Endodermal cell (in vitro differentiated cells): ENCODE measurements around the gene GPT2. TPM values are rescaled to one million over a fixed set of nuclear protein-coding genes. Genes with fewer than 3 reads are reported as not detected.
"Not testable (repeated sequence)": the region's sequence is repeated elsewhere in the genome, so short reads cannot be mapped to it uniquely, and the experiment has no call there.

Experiments used
- DNase-seq: peaks from one replicate; pipeline ENCODE4 v3.0.0-alpha.2; 2017
- H3K27ac ChIP-seq: 2 replicates; pipeline ENCODE4 v1.5.1; 2013; ENCODE audit warnings: mild to moderate bottlenecking, low read depth, low read length, moderate library complexity
- H3K27me3 ChIP-seq: 2 replicates; pipeline ENCODE4 v1.6.1; 2013; ENCODE audit warnings: mild to moderate bottlenecking, low read length, moderate library complexity; ENCODE audit not compliant: insufficient read depth, control insufficient read depth, poor library complexity, severe bottlenecking
- H3K36me3 ChIP-seq: 2 replicates; pipeline ENCODE4 v1.7.0; 2013; ENCODE audit warnings: mild to moderate bottlenecking, low read length, moderate library complexity; ENCODE audit not compliant: control insufficient read depth, insufficient read depth
- H3K4me1 ChIP-seq: one replicate; pipeline ENCODE4 v1.7.0; 2013; ENCODE audit warnings: low read length; ENCODE audit not compliant: control insufficient read depth, insufficient read depth
- H3K4me3 ChIP-seq: 2 replicates; pipeline ENCODE4 v1.5.1; 2013; ENCODE audit warnings: mild to moderate bottlenecking, low read length, moderate library complexity
- H3K9ac ChIP-seq: 2 replicates; pipeline ENCODE4 v1.6.1; 2013; ENCODE audit warnings: mild to moderate bottlenecking, low read length, moderate library complexity; ENCODE audit not compliant: poor library complexity, severe bottlenecking; ENCODE audit errors: extremely low read depth
- H3K9me3 ChIP-seq: 2 replicates; pipeline ENCODE4 v1.6.1; 2013; ENCODE audit warnings: mild to moderate bottlenecking, low read length, moderate library complexity; ENCODE audit not compliant: control insufficient read depth
- H3K27ac Mint-ChIP-seq: 2 replicates; pipeline ENCODE4 v1.8.0; 2020; ENCODE audit warnings: mixed read lengths
- H3K27me3 Mint-ChIP-seq: 2 replicates; pipeline ENCODE4 v1.8.0; 2021; ENCODE audit warnings: mild to moderate bottlenecking, mixed read lengths; ENCODE audit not compliant: insufficient read depth
- H3K36me3 Mint-ChIP-seq: 2 replicates; pipeline ENCODE4 v1.8.0; 2020; ENCODE audit warnings: low read depth, mixed read lengths
- H3K4me1 Mint-ChIP-seq: 2 replicates; pipeline ENCODE4 v1.8.0; 2020; ENCODE audit warnings: mixed read lengths
- H3K4me3 Mint-ChIP-seq: 2 replicates; pipeline ENCODE4 v1.8.0; 2020; ENCODE audit warnings: mild to moderate bottlenecking, moderate library complexity, mixed read lengths
- H3K9me3 Mint-ChIP-seq: 2 replicates; pipeline ENCODE4 v1.8.0; 2020; ENCODE audit warnings: mild to moderate bottlenecking, mixed read lengths
- WGBS, 2 experiments: methylation state at CpG; one replicate each; pipeline versions ENCODE4 v1.1.5 to v1.1.7; 2013; ENCODE audit warnings: missing lambda C conversion rate in 2 of 2, mixed read lengths in 1 of 2; ENCODE audit not compliant: insufficient coverage in 1 of 2, insufficient read length in 1 of 2; 5-methylcytosine and 5-hydroxymethylcytosine counted together
- total RNA-seq, 2 donors: library from RNA; stranded (reverse); fragmentation: NEBNext Ultra II Directional in 1 of 2; extraction: Animal tissue kit (Norgen Biotek cat#: 25700) in 1 of 2; gene quantifications; 2 replicates in 1 of 2; 3 replicates in 1 of 2; pipeline ENCODE4 v1.2.1, GENCODE V29; 2021
- TF ChIP-seq, protein P1 (sequence below): fragments of 200-600 bp; sonication (generic); conservative IDR thresholded peaks from 2 replicates; pipeline ENCODE4 v1.5.0; 2021; ENCODE audit warnings: antibody characterized with exemption, mild to moderate bottlenecking

The GPT2 gene
- total RNA-seq, 2 donors from 2014 or later = 44.1 to 65.5 TPM

DNA sequence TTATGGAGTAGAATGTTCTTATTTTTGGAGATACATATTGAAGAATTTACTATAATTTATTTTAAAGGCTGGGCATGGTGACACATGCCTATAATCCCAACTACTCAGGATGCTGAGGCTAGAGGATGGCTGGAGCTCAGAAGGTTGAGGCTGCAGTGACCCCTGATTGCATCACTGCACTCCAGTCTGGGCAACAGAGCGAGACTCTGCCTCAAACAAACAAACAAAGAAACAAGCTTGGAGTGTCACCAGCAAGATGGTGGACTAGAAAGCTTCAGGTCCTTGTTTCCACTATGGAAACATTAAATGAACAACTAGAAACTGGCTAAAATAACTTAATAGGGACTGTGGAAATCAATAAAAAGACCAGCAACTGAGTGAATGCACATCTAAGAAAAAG, 17.9 kb upstream of the GPT2 start:
- WGBS, 2 experiments = 72 to 100% methylated on average over 1 of the region's 1 CpG
- H3K36me3 Mint-ChIP-seq = no peaks in the 10 kb centered on the region
- Histone ChIP-seq H3K27ac (no peak overlapping the region), H3K27me3 (no peaks in the 10 kb centered on the region), H3K9me3 (no peaks in the 10 kb centered on the region), H3K4me1 (no peaks in the 10 kb centered on the region), H3K36me3 (no peaks in the 10 kb centered on the region), H3K4me3 (no peak overlapping the region), H3K9ac (no peak overlapping the region)
- peaks cover 5% of the 10 kb centered on the region for H3K4me1 Mint-ChIP-seq
- TF ChIP-seq, protein P1, sequence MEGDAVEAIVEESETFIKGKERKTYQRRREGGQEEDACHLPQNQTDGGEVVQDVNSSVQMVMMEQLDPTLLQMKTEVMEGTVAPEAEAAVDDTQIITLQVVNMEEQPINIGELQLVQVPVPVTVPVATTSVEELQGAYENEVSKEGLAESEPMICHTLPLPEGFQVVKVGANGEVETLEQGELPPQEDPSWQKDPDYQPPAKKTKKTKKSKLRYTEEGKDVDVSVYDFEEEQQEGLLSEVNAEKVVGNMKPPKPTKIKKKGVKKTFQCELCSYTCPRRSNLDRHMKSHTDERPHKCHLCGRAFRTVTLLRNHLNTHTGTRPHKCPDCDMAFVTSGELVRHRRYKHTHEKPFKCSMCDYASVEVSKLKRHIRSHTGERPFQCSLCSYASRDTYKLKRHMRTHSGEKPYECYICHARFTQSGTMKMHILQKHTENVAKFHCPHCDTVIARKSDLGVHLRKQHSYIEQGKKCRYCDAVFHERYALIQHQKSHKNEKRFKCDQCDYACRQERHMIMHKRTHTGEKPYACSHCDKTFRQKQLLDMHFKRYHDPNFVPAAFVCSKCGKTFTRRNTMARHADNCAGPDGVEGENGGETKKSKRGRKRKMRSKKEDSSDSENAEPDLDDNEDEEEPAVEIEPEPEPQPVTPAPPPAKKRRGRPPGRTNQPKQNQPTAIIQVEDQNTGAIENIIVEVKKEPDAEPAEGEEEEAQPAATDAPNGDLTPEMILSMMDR = no peak
- no peak for DNase-seq
- H3K27ac Mint-ChIP-seq = no peak overlapping the region
- H3K4me3 Mint-ChIP-seq = no peak overlapping the region
- H3K27me3 Mint-ChIP-seq = no peaks in the 10 kb centered on the region
- peaks cover 25% of the 10 kb centered on the region for H3K9me3 Mint-ChIP-seq

DNA sequence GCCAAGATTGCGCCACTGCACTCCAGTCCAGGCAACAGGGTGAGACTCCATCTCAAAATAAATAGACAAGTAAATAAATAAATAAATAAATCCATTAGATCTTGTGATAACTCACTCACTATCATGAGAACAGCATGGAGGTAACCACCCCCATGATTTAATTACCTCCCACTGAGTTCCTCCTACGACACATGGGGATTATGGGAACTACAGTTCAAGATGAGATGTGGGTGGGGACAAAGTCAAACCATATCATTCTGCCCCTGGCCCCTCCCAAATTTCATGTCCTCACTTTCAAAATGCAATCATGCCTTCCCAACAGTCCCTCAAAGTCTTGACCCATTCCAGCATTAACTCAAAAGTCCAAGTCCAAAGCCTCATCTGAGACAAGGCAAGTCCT, 16.7 kb upstream of the GPT2 start:
- not testable (repeated sequence) for H3K4me1 ChIP-seq, H3K9me3 ChIP-seq, H3K36me3 ChIP-seq, H3K9ac ChIP-seq, H3K4me3 Mint-ChIP-seq, DNase-seq, H3K27ac Mint-ChIP-seq, H3K27me3 ChIP-seq, H3K27me3 Mint-ChIP-seq, H3K4me3 ChIP-seq, H3K27ac ChIP-seq, H3K36me3 Mint-ChIP-seq
- 100% methylated on average over 1 of the region's 2 CpGs for WGBS, 2 experiments
- Mint-ChIP-seq H3K4me1 (peaks cover 13% of the 10 kb centered on the region), H3K9me3 (peaks cover 21% of the 10 kb centered on the region)

DNA sequence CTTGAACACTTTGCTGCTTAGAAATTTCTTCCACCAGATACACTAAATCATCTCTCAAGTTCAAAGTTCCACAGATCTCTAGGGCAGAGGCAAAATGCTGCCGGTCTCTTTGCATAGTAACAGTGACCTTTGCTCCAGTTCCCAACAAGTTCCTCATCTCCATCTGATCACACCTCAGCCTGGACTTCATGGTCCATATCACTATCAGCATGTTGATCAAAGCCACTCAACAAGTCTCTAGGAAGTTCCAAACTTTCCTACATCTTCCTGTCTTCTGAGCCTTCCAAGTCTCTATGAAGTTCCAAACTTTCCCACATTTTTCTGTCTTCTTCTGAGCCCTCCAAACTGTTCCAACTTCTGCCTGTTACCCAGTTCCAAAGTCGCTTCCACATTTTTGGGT, 15.3 kb upstream of the GPT2 start:
- H3K36me3 ChIP-seq, H3K4me3 ChIP-seq, DNase-seq, H3K27me3 ChIP-seq, H3K27ac Mint-ChIP-seq, H3K9ac ChIP-seq, H3K4me1 ChIP-seq, H3K9me3 ChIP-seq, H3K36me3 Mint-ChIP-seq, H3K4me3 Mint-ChIP-seq, H3K27me3 Mint-ChIP-seq, H3K27ac ChIP-seq: not testable (repeated sequence)
- 89 to 93% methylated on average over 1 to 2 of the region's 2 CpGs for WGBS, 2 experiments
- Mint-ChIP-seq H3K4me1 (peaks cover 13% of the 10 kb centered on the region), H3K9me3 (peaks cover 18% of the 10 kb centered on the region)

DNA sequence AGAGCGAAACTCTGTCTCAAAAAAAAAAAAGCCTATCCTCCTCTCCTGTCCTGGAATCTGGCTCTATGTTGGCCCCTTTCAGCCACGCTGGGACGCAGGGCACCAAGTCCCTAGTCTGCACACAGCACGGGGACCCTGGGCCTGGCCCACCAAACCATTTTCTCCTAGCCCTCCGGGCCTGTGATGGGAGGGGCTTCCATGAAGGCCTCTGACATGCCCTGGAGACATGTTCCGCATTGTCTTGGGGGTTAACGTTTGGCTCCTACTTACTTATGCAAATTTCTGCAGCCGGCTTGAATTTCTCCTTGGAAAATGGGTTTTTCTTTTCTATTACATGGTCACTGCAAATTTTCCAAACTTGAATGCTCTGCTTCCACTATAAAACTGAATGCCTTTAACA, 12.6 kb upstream of the GPT2 start:
- Mint-ChIP-seq H3K27ac (no peak overlapping the region), H3K4me3 (no peak overlapping the region), H3K9me3 (peaks cover 18% of the 10 kb centered on the region), H3K27me3 (no peaks in the 10 kb centered on the region), H3K4me1 (peaks cover 16% of the 10 kb centered on the region), H3K36me3 (no peaks in the 10 kb centered on the region)
- Histone ChIP-seq H3K36me3 (no peaks in the 10 kb centered on the region), H3K9ac (no peak overlapping the region), H3K27ac (no peak overlapping the region), H3K4me1 (peaks cover 3% of the 10 kb centered on the region), H3K9me3 (no peaks in the 10 kb centered on the region), H3K4me3 (no peak overlapping the region), H3K27me3 (no peaks in the 10 kb centered on the region)
- WGBS, 2 experiments = 70 to 72% methylated on average over 7 to 8 of the region's 8 CpGs
- TF ChIP-seq, protein P1 = no peak
- DNase-seq = peak; percentile 58
